Lung (tissue), 12 donors: ENCODE results near the gene AMN. TPM values are rescaled to one million over a fixed set of nuclear protein-coding genes. Genes with fewer than 3 reads are reported as not detected.

Experiments used
- ATAC-seq: fragments of 200-7000 bp; cut with Tn5 transposase; one replicate; pipeline ENCODE4 v1.9.1; 2020; ENCODE audit warnings: moderate number of reproducible peaks; ENCODE audit not compliant: insufficient read depth, low FRiP score
- DNase-seq, 3 donors: peaks; one replicate each; pipeline ENCODE4 v3.0.0-alpha.2; 2013 to 2017
- H3K27ac ChIP-seq, 2 donors: one replicate each; pipeline ENCODE4 v1.5.1; 2013; ENCODE audit warnings: mild to moderate bottlenecking in 2 of 2, moderate library complexity in 2 of 2, control low read depth in 1 of 2, inconsistent platforms in 1 of 2, low read depth in 1 of 2, low read length in 1 of 2
- H3K27me3 ChIP-seq, 3 donors: one replicate each; pipeline ENCODE4 v1.5.1; 2013; ENCODE audit warnings: low read length in 2 of 3; ENCODE audit not compliant: control insufficient read depth in 3 of 3, insufficient read depth in 3 of 3
- H3K36me3 ChIP-seq, 4 donors: one replicate each; pipeline ENCODE4 v1.5.1; 2013; ENCODE audit warnings: low read length in 4 of 4, mild to moderate bottlenecking in 1 of 4, moderate library complexity in 1 of 4; ENCODE audit not compliant: control insufficient read depth in 4 of 4, insufficient read depth in 4 of 4
- H3K4me1 ChIP-seq, 5 donors: one replicate each; pipeline ENCODE4 v1.5.1; 2013; ENCODE audit warnings: low read length in 5 of 5, mild to moderate bottlenecking in 2 of 5, moderate library complexity in 1 of 5; ENCODE audit not compliant: control insufficient read depth in 5 of 5, insufficient read depth in 5 of 5
- H3K4me3 ChIP-seq: one replicate; pipeline ENCODE4 v1.5.1; 2013; ENCODE audit warnings: mild to moderate bottlenecking, control low read depth, moderate library complexity
- H3K9ac ChIP-seq, 2 donors: one replicate each; pipeline ENCODE4 v1.5.1; 2013; ENCODE audit warnings: low read length in 2 of 2, control low read depth in 1 of 2; ENCODE audit not compliant: insufficient read depth in 1 of 2
- H3K9me3 ChIP-seq, 4 donors: one replicate each; pipeline ENCODE4 v1.5.1; 2013; ENCODE audit warnings: low read length in 3 of 4, mild to moderate bottlenecking in 1 of 4, moderate library complexity in 1 of 4; ENCODE audit not compliant: control insufficient read depth in 4 of 4, insufficient read depth in 3 of 4
- WGBS, 2 donors: extraction: QIAGEN DNeasy Blood & Tissue Kit; methylation state at CpG; one replicate each; pipeline ENCODE4 v1.1.7; 2013; 5-methylcytosine and 5-hydroxymethylcytosine counted together
- polyA plus RNA-seq, 2 donors: library from polyadenylated mRNA; stranded (reverse); fragments of 200-250 nt; gene quantifications; one replicate each; pipeline ENCODE4 v1.2.1, GENCODE V29; 2013
- total RNA-seq, 2 donors: library from RNA; depleted of rRNA in 1 of 2; stranded (reverse); fragments of >200 nt in 1 of 2; gene quantifications; one replicate each; pipeline ENCODE4 v1.2.1, GENCODE V29; 2014 to 2021
- TF ChIP-seq, protein P1 (sequence below): IDR thresholded peaks from 2 replicates; pipeline ENCODE4 v1.5.1; 2012; ENCODE audit warnings: mild to moderate bottlenecking; ENCODE audit errors: control extremely low read depth, extremely low read depth
- donor health status: control.
- donor health status: control.
- donor health status: Bipolar disorder and iron deficiency.
- donor health status: healthy.
- donor health status: DM: yes; HTN: yes; CAD: no.

The AMN gene
- total and polyA plus RNA-seq, 4 donors = 0.94 to 24.7 (median 12.6) TPM

DNA sequence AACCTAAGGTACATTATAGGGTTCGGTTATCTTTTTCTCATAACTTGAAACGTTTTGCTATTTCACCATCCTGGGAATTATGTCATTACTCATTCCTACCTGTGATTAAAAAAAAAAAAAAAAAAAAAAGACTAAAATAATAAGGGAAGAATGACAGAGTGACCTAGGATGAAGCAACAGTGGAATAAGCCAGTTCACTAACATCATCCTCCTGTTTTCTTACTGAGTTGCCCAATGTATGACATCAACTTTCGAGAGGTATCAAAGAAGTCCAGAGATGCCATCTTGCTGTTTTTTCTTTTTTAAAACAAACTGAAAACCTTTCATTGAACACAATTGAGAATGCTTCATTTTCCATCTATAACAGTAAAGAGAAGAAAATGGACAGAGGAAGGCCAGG, 42.8 kb downstream of the AMN start:
- Histone ChIP-seq H3K9ac (no peak overlapping the region), H3K36me3 (peaks cover 40 to 68% (median 60%) of the 10 kb centered on the region in 4 donors), H3K27me3 (no peaks in the 10 kb centered on the region), H3K4me1 (no peaks in the 10 kb centered on the region), H3K27ac (no peak overlapping the region), H3K9me3 (no peaks in the 10 kb centered on the region), H3K4me3 (no peak overlapping the region)
- TF ChIP-seq, protein P1, sequence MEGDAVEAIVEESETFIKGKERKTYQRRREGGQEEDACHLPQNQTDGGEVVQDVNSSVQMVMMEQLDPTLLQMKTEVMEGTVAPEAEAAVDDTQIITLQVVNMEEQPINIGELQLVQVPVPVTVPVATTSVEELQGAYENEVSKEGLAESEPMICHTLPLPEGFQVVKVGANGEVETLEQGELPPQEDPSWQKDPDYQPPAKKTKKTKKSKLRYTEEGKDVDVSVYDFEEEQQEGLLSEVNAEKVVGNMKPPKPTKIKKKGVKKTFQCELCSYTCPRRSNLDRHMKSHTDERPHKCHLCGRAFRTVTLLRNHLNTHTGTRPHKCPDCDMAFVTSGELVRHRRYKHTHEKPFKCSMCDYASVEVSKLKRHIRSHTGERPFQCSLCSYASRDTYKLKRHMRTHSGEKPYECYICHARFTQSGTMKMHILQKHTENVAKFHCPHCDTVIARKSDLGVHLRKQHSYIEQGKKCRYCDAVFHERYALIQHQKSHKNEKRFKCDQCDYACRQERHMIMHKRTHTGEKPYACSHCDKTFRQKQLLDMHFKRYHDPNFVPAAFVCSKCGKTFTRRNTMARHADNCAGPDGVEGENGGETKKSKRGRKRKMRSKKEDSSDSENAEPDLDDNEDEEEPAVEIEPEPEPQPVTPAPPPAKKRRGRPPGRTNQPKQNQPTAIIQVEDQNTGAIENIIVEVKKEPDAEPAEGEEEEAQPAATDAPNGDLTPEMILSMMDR = no peak
- no peak for ATAC-seq
- DNase-seq = no peak
- 89% methylated on average over 3 of the region's 3 CpGs for WGBS, 2 donors

GRCh38 chr14:102965971-102966655, 43.6 kb downstream of the AMN start:
- no peak overlapping the region for H3K9ac ChIP-seq
- H3K36me3 ChIP-seq = peaks cover 44 to 71% (median 60%) of the 10 kb centered on the region in 4 donors
- H3K27ac ChIP-seq = no peak overlapping the region
- no peak overlapping the region for H3K4me3 ChIP-seq
- no peaks in the 10 kb centered on the region for H3K27me3 ChIP-seq
- TF ChIP-seq, protein P1 = no peak
- DNase-seq = no peak
- WGBS, 2 donors = 89 to 93% methylated on average over 20 of the region's 20 CpGs
- no peaks in the 10 kb centered on the region for H3K4me1 ChIP-seq
- ATAC-seq = no peak
- H3K9me3 ChIP-seq = no peaks in the 10 kb centered on the region

- Histone ChIP-seq H3K27me3 (no peaks in the 10 kb centered on the region), H3K27ac (no peak overlapping the region), H3K4me1 (no peaks in the 10 kb centered on the region), H3K36me3 (peaks cover 46 to 71% (median 63%) of the 10 kb centered on the region in 4 donors), H3K9me3 (no peaks in the 10 kb centered on the region), H3K9ac (no peak overlapping the region), H3K4me3 (no peak overlapping the region)
- no peak for DNase-seq
- WGBS, 2 donors = 90 to 95% methylated on average over 21 of the region's 21 CpGs
- ATAC-seq = no peak
- TF ChIP-seq, protein P1 = no peak
Observed at GRCh38 chr14:102966681-102967505, 44.4 kb downstream of the AMN start.
